Lower leg skin (tissue), 3 donors: ENCODE measurements around the gene AMPH.

Experiments
- POLR2A ChIP-seq, 2 donors: fragments of 450-650 bp; IDR thresholded peaks; one replicate each; pipeline ENCODE4 v1.6.1; 2016 to 2017; ENCODE audit warnings: antibody characterized with exemption in 2 of 2, mild to moderate bottlenecking in 1 of 2, moderate library complexity in 1 of 2
- TF ChIP-seq, protein P1 (sequence below), 3 donors: fragments of 450-650 bp; IDR thresholded peaks; one replicate each; pipeline ENCODE4 v1.5.1; 2016; ENCODE audit warnings: antibody characterized with exemption in 3 of 3, mild to moderate bottlenecking in 3 of 3, moderate library complexity in 2 of 3

DNA sequence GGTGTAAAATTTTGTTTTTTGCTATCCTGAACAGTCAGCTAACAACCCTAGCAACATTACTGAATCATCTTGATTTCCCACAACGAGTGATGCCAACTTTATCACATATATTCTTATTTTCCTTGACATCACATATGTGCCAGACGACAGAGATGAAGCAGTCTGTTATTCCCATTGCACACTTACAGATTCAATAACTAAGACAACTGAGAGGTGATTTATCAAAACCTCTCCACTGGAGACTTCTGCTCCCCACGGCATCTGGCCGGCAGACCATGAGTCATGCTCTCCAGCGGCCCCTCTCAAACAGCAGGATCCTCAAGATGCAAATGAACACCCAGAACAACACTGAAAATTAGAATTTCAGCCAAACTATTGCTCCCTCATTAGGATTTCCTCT, 57.1 kb downstream of the AMPH start:
- TF ChIP-seq, protein P1, sequence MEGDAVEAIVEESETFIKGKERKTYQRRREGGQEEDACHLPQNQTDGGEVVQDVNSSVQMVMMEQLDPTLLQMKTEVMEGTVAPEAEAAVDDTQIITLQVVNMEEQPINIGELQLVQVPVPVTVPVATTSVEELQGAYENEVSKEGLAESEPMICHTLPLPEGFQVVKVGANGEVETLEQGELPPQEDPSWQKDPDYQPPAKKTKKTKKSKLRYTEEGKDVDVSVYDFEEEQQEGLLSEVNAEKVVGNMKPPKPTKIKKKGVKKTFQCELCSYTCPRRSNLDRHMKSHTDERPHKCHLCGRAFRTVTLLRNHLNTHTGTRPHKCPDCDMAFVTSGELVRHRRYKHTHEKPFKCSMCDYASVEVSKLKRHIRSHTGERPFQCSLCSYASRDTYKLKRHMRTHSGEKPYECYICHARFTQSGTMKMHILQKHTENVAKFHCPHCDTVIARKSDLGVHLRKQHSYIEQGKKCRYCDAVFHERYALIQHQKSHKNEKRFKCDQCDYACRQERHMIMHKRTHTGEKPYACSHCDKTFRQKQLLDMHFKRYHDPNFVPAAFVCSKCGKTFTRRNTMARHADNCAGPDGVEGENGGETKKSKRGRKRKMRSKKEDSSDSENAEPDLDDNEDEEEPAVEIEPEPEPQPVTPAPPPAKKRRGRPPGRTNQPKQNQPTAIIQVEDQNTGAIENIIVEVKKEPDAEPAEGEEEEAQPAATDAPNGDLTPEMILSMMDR (IDR thresholded peaks at IDR 0.05): no peak
- no peak for TF ChIP-seq POLR2A (IDR thresholded peaks at IDR 0.05)
